Hematopoietic multipotent progenitor cell (in vitro differentiated cells): ENCODE results near the gene HRH1. TPM values are rescaled to one million over a fixed set of nuclear protein-coding genes. Genes with fewer than 3 reads are reported as not detected.

ENCODE experiments used
- DNase-seq, 3 donors: peaks; one replicate each; pipeline ENCODE4 v3.0.0-alpha.2; 2011 to 2015; ENCODE audit warnings: low read depth in 2 of 3, low spot score in 2 of 3
- total RNA-seq: library from RNA; depleted of rRNA; stranded (reverse); fragments of >200 nt; gene quantifications from one replicate; pipeline ENCODE4 v1.2.3, GENCODE V29; 2012

Gene HRH1
- total RNA-seq, 1 donor = under 0.01 TPM

DNA sequence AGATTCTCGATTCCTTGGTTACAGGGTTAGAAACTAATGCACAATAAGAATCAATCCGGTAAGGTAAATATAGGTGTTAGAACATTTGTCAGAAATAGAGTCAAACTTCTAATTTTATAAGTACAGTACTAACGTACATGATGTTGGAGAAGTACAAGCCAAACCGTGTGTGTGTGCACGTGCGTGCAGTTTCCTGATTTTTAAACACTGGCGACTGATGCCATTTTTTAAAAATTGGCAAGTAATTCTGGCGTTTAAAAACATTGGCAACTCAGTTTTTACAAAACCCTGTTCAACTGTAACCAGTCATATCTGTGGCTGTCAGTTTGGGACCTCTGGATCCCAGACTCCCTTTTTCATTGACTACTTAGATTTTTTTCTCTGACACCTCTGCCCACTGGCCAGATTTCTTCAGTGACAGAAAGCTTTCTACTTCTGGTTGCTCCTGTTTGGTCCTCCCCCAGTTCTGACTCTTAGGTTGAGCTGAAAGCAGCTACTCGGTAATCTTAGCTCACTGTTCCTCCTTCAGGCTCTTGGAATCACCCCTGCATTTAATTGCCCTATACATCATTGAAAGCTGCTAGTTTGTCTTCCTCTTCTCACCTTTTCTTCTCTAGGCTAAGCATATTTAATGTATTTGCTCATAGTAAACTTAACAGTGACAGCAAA, 118.7 kb downstream of the HRH1 start:
- no peak for DNase-seq

DNA sequence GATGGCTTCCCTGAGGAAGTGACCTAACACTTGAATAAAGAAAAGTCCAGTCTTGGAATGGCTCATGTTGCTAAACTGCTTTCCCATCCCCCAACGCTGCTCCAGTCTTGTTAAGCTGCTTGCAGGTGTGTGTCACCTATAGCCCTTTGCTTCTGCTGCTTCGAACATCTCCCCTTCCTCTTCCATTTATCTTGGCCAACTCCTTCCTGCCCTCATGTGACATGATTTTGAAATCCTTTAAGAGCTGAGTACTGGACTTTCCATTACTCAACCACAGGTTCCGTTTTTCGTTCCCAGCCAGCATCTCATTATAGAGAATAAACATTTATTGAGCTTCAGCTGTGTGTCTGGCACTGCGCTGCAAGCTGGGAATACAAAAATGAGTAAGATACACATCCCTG, 119.6 kb downstream of the HRH1 start:
- DNase-seq = no peak

DNA sequence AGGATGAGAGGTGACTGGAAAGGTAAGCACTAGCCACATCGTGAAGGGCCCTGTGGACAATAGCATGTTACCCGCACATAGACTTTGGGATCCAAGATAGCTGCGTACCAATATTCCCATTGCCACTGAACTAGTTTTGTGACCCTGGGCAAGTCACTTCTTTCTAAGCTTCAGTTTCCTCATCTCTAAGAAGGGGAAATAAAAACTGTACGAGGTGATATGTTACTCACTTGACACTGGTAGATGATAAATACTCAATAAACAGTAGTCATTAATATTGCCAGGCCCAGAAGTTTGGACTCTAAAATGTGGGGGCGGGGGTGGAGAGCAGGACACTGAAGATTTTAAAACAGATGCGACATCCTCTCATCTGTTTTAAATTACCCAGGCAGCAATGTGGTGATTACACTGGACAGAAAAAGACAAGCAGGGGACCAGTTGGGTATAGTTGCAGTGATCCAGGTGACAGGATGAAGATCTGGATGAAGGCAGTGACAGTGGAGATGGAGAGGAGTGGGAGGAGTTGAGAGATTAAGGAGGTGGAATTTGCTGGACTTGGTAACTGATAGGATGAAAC, 120.4 kb downstream of the HRH1 start:
- no peak for DNase-seq

GRCh38 chr3:11275926-11276325, 121.6 kb downstream of the HRH1 start:
- DNase-seq = no peak

DNA sequence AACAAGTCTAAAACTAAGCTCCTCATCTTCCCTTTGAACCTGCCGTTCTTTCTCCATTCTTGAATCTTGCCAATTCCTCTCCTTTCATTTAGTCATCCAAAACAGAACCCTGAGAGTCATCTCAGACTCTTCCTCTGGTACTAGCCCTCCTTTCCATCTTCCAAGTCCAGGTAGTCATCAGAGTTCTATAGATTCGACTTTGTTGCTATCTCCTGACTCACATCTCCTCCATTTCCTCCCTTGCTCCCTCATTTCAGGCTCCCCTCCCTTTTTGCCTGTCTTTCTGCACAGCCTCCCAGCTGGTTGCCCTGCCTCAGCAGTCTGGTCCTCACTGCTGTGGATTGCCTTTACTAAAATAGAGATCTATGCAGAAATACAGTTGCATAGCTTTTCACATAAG, 122.6 kb downstream of the HRH1 start:
- DNase-seq = no peak

DNA sequence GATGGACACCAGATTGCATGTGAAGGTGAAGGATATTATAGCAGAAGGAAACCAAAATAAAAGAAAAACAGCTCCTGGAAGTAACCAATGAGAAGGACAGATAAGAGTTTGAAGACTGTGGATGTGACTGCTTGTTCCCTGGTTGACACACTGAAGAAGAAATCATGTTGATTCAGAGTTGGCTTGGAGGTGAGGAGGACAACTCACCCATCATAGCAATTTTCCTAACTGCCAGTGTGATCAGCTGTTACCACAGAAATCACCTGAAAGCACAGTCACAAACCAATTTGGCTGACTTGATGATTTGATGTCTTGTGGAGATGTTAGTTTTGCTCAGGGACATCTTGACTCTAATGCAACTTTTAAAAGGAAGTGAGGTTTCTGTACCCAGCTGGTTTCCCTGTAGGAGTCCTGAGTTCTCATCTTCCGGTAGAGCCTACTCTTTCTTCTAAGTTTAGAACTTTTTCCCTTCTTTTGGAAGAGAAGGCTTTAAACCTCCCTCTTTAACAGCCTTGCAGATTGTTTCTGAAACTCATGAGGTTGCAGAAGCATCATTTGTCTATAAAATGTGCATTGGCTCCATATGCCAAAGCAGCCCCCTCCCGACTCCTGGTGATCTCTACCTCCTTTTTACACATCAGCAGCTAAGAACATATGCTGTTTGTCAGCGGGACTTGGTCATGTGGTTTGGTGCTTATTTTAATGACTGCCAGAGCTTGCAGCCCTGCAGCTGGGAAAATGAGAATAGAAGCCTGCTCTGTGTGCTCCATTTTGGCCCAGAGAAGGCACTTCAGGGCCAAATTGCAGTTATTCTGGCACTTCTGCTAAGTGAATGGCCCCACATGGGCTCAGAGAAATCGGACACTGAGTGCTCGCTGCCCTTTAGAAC, 128.2 kb downstream of the HRH1 start:
- no peak for DNase-seq

- no peak for DNase-seq
Observed at GRCh38 chr3:11283139-11283475, 128.8 kb downstream of the HRH1 start.

- DNase-seq = no peak
Observed at GRCh38 chr3:11284011-11284410, 129.7 kb downstream of the HRH1 start.

DNA sequence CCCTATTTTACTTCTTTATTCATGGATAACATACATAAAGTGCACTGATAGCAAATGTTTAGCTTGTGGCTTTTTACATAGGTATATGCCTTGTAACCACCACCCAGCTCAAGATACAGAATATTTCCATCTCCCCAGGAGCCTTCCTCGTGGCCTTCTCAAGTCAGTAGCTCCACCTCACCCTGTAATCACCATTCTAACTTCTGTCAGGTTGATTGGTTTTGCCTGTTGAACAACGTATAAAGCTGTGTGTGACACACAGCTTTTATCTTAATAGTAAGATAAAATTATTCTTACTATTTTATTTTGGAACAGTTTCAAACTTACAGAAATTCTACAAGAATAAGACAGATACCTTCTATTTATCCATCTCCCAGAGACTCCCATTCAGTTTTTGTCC, 131.2 kb downstream of the HRH1 start:
- no peak for DNase-seq

- no peak for DNase-seq
Observed at GRCh38 chr3:11287404-11287803, 133.1 kb downstream of the HRH1 start.

DNA sequence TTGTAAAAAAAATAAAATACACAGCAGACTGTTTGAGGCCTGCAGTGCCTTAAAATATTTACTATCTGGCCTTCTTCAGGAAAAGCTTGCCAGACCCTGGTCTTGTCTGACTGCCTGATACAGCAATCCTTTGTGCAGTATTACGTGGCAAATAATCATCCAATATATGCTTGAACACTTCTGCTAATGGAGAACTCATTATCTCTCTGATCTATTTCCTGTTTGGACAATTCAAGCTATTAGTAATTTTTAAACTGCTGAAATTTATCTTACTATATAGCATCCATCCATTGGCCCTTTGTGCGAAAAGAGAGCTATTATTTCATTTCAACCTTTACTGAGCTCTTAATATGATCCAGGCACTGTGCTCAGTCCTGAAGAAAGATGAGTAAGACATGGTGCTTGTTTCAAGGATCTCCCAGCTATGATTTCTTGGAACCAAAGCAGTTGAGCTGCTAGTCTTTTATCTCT, 133.8 kb downstream of the HRH1 start:
- no peak for DNase-seq

DNA sequence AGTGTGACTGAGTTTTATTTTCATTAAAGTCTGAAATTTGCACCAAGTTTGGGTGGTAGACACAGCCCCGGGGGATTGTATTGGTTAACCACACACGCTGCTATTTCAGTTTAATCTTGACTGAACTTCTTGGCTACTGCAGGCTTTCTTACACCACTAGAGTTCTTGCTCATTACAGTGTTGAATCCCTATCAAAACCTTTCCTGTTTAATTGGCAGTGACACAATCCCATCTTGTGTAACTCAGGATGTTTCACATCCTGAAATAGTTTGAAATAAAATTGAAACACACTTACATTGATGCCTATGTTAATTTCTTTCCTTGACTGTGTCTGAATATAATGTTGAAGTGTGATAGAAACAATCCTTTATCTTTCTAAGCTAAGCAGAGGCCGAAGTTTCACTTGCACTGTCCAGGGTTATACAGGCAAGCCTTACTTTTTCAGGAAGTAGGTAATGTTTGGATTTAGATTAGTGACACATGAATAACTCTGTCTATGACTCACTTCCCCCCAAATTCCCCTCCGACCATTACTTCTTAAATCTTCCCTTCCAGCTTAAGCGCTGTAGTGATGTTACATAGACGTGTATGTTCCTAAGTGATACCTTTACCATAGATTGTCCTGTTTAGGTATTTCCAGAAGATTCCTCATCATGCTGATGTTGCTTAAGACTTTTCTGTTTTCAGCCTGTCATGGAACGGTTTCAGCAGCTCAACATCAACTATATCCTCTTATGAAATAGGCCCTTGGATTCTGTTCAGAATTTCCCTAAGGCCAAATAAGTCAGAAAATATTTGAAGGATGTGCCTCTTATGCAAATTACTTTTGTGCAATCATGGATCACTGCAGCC, 134.7 kb downstream of the HRH1 start:
- DNase-seq = peak in 2 of 3 donors; percentile 85

GRCh38 chr3:11289864-11290263, 135.6 kb downstream of the HRH1 start:
- no peak for DNase-seq

- no peak for DNase-seq
Observed at GRCh38 chr3:11290743-11291680, 136.7 kb downstream of the HRH1 start.

GRCh38 chr3:11291808-11292207, 137.5 kb downstream of the HRH1 start:
- DNase-seq = no peak

- no peak for DNase-seq
Observed at GRCh38 chr3:11297126-11297525, 142.8 kb downstream of the HRH1 start.

DNA sequence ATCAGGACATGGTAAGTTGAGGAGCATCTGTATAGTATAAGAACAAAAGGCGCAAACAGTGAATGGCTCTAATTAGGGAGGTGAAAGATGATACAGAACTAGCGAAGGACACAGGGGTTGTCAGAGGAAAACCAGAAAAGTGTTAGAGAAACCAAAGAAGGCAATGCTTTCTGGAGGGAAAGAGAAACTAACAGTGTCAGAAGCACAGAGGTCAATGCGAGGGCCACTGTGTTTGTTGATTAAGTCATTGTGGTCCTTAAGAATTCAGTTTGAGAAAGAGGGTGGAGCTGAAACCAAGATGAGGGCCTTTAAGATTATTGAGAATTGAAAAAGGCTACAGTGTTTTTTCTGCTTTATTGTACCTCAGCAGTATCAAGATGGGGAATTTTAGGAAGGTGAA, 146.7 kb downstream of the HRH1 start:
- DNase-seq = no peak

- no peak for DNase-seq
Observed at GRCh38 chr3:11302444-11302843, 148.2 kb downstream of the HRH1 start.

GRCh38 chr3:11304175-11304574, 149.9 kb downstream of the HRH1 start:
- DNase-seq = peak in 1 of 3 donors; percentile 44

GRCh38 chr3:11305509-11305908, 151.2 kb downstream of the HRH1 start:
- DNase-seq = no peak
